PC-9 (cell line): Measurements from ENCODE around the gene PTPRD.

ENCODE experiments used
- CTCF ChIP-seq: fragments of 200-600 bp; sonication (generic); conservative IDR thresholded peaks from 2 replicates; pipeline ENCODE4 v1.6.1; 2017; ENCODE audit warnings: mixed run types, antibody characterized with exemption, mild to moderate bottlenecking, moderate library complexity
- EZH2 ChIP-seq: fragments of 200-600 bp; sonication (generic); IDR thresholded peaks from 2 replicates; pipeline ENCODE4 v1.8.0; 2017; ENCODE audit warnings: antibody characterized with exemption, low read depth

DNA sequence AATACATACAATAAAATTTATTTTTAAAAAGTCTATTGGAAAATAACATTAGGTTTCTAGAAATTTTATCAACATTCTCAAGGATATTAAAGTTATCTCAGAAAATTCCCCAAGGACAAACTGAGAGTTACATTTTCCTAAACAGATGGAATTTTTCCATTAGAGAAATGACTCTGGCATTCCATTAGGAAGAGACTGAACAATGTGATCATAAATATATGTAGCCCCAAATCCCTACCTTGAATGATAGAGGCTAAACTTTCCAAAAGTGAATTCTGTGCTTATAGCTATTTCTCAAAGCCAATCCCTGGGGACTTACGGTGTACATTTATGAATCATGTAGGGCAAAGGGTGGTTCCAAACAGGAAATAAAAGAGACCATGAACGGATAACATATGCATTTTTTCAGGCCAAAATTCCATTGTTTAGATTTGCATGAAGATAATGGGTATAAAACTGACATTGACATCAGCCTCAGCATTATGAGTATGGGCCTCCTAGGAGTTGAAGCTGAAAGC lies 1632.2 kb downstream of the PTPRD start:
- no peak for TF ChIP-seq EZH2
- no peak for TF ChIP-seq CTCF
